ENCODE data around the gene FBXO28.

FBXO28 gene

GRCh38 chr1:224177356-224177999 is 63.6 kb downstream of the FBXO28 start:
- H3K4me3 ChIP-seq (ENCODE audit: low read depth, low read length), result no peak overlapping the region
- TF ChIP-seq, protein P1, sequence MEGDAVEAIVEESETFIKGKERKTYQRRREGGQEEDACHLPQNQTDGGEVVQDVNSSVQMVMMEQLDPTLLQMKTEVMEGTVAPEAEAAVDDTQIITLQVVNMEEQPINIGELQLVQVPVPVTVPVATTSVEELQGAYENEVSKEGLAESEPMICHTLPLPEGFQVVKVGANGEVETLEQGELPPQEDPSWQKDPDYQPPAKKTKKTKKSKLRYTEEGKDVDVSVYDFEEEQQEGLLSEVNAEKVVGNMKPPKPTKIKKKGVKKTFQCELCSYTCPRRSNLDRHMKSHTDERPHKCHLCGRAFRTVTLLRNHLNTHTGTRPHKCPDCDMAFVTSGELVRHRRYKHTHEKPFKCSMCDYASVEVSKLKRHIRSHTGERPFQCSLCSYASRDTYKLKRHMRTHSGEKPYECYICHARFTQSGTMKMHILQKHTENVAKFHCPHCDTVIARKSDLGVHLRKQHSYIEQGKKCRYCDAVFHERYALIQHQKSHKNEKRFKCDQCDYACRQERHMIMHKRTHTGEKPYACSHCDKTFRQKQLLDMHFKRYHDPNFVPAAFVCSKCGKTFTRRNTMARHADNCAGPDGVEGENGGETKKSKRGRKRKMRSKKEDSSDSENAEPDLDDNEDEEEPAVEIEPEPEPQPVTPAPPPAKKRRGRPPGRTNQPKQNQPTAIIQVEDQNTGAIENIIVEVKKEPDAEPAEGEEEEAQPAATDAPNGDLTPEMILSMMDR (IDR thresholded peaks at IDR 0.05; ENCODE audit: low read depth, low read length), result no peak

- TF ChIP-seq, protein P1 (IDR thresholded peaks at IDR 0.05; ENCODE audit: low read depth, low read length), result no peak
- H3K4me3 ChIP-seq (ENCODE audit: low read depth, low read length), result no peak overlapping the region
Measured at GRCh38 chr1:224178894-224179293, 65.0 kb downstream of the FBXO28 start.

DNA sequence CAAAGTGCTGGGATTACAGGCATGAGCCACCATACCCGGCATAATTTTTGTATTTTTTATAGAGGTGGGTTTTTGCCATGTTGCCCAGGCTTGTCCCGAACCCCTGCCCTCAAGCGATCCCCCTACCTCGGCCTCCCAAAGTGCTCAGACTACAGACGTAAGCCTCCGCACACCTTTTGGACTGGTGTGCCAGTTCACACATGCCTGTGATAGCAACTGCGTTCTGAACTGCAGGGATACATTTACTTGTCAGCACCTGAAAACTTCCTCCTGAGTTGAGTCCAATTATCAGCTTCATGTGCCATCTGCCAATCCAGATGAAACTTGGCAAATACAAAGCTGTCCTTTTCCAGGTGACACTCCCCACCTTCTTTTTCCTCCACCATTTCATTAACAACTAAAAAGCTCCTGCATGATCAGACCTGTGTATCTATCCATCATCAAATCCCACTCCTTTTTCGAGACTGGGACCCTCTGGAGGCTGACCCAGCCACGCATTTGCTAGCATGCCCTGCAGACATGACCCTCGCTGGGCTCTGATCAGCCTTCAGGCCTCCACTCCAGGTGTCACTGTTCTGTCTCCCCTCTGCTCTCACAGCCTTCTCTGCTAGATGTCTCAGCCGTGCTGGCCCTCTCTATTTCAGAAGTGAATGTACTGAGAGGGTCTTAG is 67.0 kb downstream of the FBXO28 start:
- H3K4me3 ChIP-seq (ENCODE audit: low read depth, low read length), result no peak overlapping the region
- TF ChIP-seq, protein P1 (IDR thresholded peaks at IDR 0.05; ENCODE audit: low read depth, low read length), result no peak

- H3K4me3 ChIP-seq (ENCODE audit: low read depth, low read length), result no peak overlapping the region
- TF ChIP-seq, protein P1 (IDR thresholded peaks at IDR 0.05; ENCODE audit: low read depth, low read length), result no peak
Measured at GRCh38 chr1:224181453-224181810, 67.5 kb downstream of the FBXO28 start.

- H3K4me3 ChIP-seq (ENCODE audit: low read depth, low read length), result peak overlapping the region; percentile 87
- TF ChIP-seq, protein P1 (IDR thresholded peaks at IDR 0.05; ENCODE audit: low read depth, low read length), result no peak
Measured at GRCh38 chr1:224182057-224182865, 68.3 kb downstream of the FBXO28 start.

- peak within 1 kb of the TSS; percentile 87 for H3K4me3 ChIP-seq (ENCODE audit: low read depth, low read length)
- TF ChIP-seq, protein P1 (IDR thresholded peaks at IDR 0.05; ENCODE audit: low read depth, low read length), result no peak
Measured at GRCh38 chr1:224182866-224183590, 69.1 kb downstream of the FBXO28 start, which contains the start of gene DEGS1. TSS of gene DEGS1 (plus strand) at chr1:224183240. CDS start at chr1:224183337, 97 bp downstream.
